Activated T-helper 1 cell treated with anti-CD3 and anti-CD28 coated beads, Interleukin-12 subunit alpha, Interleukin-12 subunit beta, Interleukin-2, Interleukin-4 antibody, amounts not matched to agents 30 ng/mL and 10 ng/mL and 1 ng/mL, durations not matched to agents 14 hours and 24 hours and 36 hours (primary cell): ENCODE data around the gene KLRK1. TPM values are rescaled to one million over a fixed set of nuclear protein-coding genes. Genes with fewer than 3 reads are reported as not detected.
"Not testable (repeated sequence)": the region's sequence is repeated elsewhere in the genome, so short reads cannot be mapped to it uniquely, and the experiment has no call there.

Source experiments
- DNase-seq: peaks from one replicate; pipeline ENCODE4 v3.0.0; 2021; ENCODE audit warnings: low spot score
- H3K27ac Mint-ChIP-seq: one replicate; pipeline ENCODE4 v1.8.0; 2021; ENCODE audit warnings: mild to moderate bottlenecking, mixed read lengths
- H3K27me3 Mint-ChIP-seq: one replicate; pipeline ENCODE4 v1.8.0; 2022; ENCODE audit warnings: mild to moderate bottlenecking, moderate library complexity, mixed read lengths; ENCODE audit not compliant: insufficient read depth
- H3K36me3 Mint-ChIP-seq: one replicate; pipeline ENCODE4 v1.8.0; 2021; ENCODE audit warnings: low read depth, mixed read lengths
- H3K4me1 Mint-ChIP-seq: one replicate; pipeline ENCODE4 v1.8.0; 2021; ENCODE audit warnings: low read depth, mixed read lengths
- H3K4me3 Mint-ChIP-seq: one replicate; pipeline ENCODE4 v1.8.0; 2021; ENCODE audit warnings: mild to moderate bottlenecking, moderate library complexity, mixed read lengths
- H3K9me3 Mint-ChIP-seq: one replicate; pipeline ENCODE4 v1.8.0; 2021; ENCODE audit warnings: mixed read lengths
- intact Hi-C: fragments of 100-400 bp; cut with micrococcal nuclease; formaldehyde crosslinking; loops from one replicate; pipeline ENCODE4 v1.15.1; 2024
- total RNA-seq: library from RNA; stranded (reverse); gene quantifications from 2 replicates; pipeline ENCODE4 v1.2.3, GENCODE V29; 2022

KLRK1 gene
- total RNA-seq, 1 donor from 2014 or later, result not detected

- Mint-ChIP-seq H3K36me3 (no peaks in the 10 kb centered on the region), H3K27me3 (peaks cover 16% of the 10 kb centered on the region), H3K4me3 (no peak overlapping the region), H3K4me1 (no peaks in the 10 kb centered on the region), H3K27ac (no peak overlapping the region), H3K9me3 (peaks cover 4% of the 10 kb centered on the region)
- intact Hi-C loops, result no loop called here
- DNase-seq, result no peak
Observed at GRCh38 chr12:10339053-10339840, 50.6 kb downstream of the KLRK1 start.

GRCh38 chr12:10338470-10338869 lies 51.4 kb downstream of the KLRK1 start:
- H3K27me3 Mint-ChIP-seq, result peaks cover 16% of the 10 kb centered on the region
- H3K4me1 Mint-ChIP-seq, H3K9me3 Mint-ChIP-seq, H3K36me3 Mint-ChIP-seq, H3K4me3 Mint-ChIP-seq, DNase-seq, H3K27ac Mint-ChIP-seq, intact Hi-C loops: not testable (repeated sequence)

GRCh38 chr12:10336196-10336595 lies 53.6 kb downstream of the KLRK1 start:
- H3K9me3 Mint-ChIP-seq, H3K4me1 Mint-ChIP-seq, intact Hi-C loops, DNase-seq, H3K27ac Mint-ChIP-seq, H3K4me3 Mint-ChIP-seq, H3K36me3 Mint-ChIP-seq: not testable (repeated sequence)
- peaks cover 21% of the 10 kb centered on the region for H3K27me3 Mint-ChIP-seq

GRCh38 chr12:10331642-10332239 lies 58.1 kb downstream of the KLRK1 start:
- no peak for DNase-seq
- Mint-ChIP-seq H3K27ac (no peak overlapping the region), H3K4me1 (peaks cover 5% of the 10 kb centered on the region), H3K9me3 (peaks cover 5% of the 10 kb centered on the region), H3K36me3 (peaks cover 2% of the 10 kb centered on the region), H3K27me3 (peaks cover 20% of the 10 kb centered on the region), H3K4me3 (no peak overlapping the region)
- intact Hi-C loops, result loop anchor here (1.0 kb wide), 1 partner anchor 231 kb away; no protein-coding TSS in a partner anchor

- intact Hi-C loops, H3K4me3 Mint-ChIP-seq, H3K4me1 Mint-ChIP-seq, H3K36me3 Mint-ChIP-seq, DNase-seq, H3K27ac Mint-ChIP-seq: not testable (repeated sequence)
- Mint-ChIP-seq H3K9me3 (peaks cover 14% of the 10 kb centered on the region), H3K27me3 (peaks cover 20% of the 10 kb centered on the region)
Observed at GRCh38 chr12:10328691-10329090, 61.1 kb downstream of the KLRK1 start.

Other genes with a start within 250 kb of the KLRK1 start
- gene OLR1, start 217.9 kb downstream of the KLRK1 start, total RNA-seq, result not detected in 2 replicates
- not detected in 2 replicates for gene TMEM52B, start 211.0 kb downstream of the KLRK1 start, total RNA-seq
- gene GABARAPL1, start 177.2 kb downstream of the KLRK1 start, total RNA-seq, result 5.0 and 6.6 TPM in 2 replicates
- gene KLRD1, start 82.2 kb downstream of the KLRK1 start, total RNA-seq, result 2.5 and 2.7 TPM in 2 replicates
- gene KLRC4, start 19.7 kb upstream of the KLRK1 start, total RNA-seq, result not detected in 2 replicates
- gene KLRC3, start 30.6 kb upstream of the KLRK1 start, total RNA-seq, result not detected in 2 replicates
- not detected in 2 replicates for gene KLRC2, start 46.0 kb upstream of the KLRK1 start, total RNA-seq
- 0.12 and 0.18 TPM in 2 replicates for gene KLRC1, start 63.3 kb upstream of the KLRK1 start, total RNA-seq
- gene EIF2S3B, start 115.8 kb upstream of the KLRK1 start, total RNA-seq, result 0.20 and 0.39 TPM in 2 replicates
- gene MAGOHB, start 223.6 kb upstream of the KLRK1 start, total RNA-seq, result 79.4 and 85.1 TPM in 2 replicates